Vagina (tissue), 2 donors: Measurements from ENCODE around the gene SAMMSON. TPM values are rescaled to one million over a fixed set of nuclear protein-coding genes. Genes with fewer than 3 reads are reported as not detected.

Experiments used
- DNase-seq, 2 donors: peaks; one replicate each; pipeline ENCODE4 v3.0.0-alpha.2; 2017; ENCODE audit errors: extremely low spot score in 2 of 2
- H3K27ac ChIP-seq: fragments of 200-600 bp; sonication (generic); one replicate; pipeline ENCODE4 v1.5.1; 2019
- H3K27me3 ChIP-seq: fragments of 200-600 bp; sonication (generic); one replicate; pipeline ENCODE4 v1.5.1; 2019
- H3K36me3 ChIP-seq, 2 donors: fragments of 200-600 bp; sonication (generic); one replicate each; pipeline ENCODE4 v1.5.1; 2017 to 2019
- H3K4me1 ChIP-seq: fragments of 200-600 bp; sonication (generic); one replicate; pipeline ENCODE4 v1.5.1; 2019
- H3K4me3 ChIP-seq, 2 donors: fragments of 200-600 bp; sonication (generic); 1 replicate in 1 of 2; 2 replicates in 1 of 2; pipeline ENCODE4 v1.5.1; 2016 to 2019
- H3K9me3 ChIP-seq: fragments of 200-600 bp; sonication (generic); one replicate; pipeline ENCODE4 v1.5.1; 2019
- POLR2A ChIP-seq, 2 donors: fragments of 450-650 bp; IDR thresholded peaks; one replicate each; pipeline ENCODE4 v1.6.1; 2017; ENCODE audit warnings: antibody characterized with exemption in 2 of 2, mild to moderate bottlenecking in 2 of 2, moderate library complexity in 2 of 2
- POLR2AphosphoS5 ChIP-seq, 2 donors: sonication (generic); formaldehyde crosslinking; IDR thresholded peaks; one replicate each; pipeline ENCODE4 v1.9.0; 2017; ENCODE audit warnings: antibody characterized with exemption in 2 of 2, mild to moderate bottlenecking in 2 of 2, low read depth in 1 of 2; ENCODE audit not compliant: insufficient read depth in 1 of 2
- intact Hi-C: fragments of 100-400 bp; cut with DNase I; formaldehyde crosslinking; loops from one replicate; pipeline ENCODE4 v1.15.1; 2023
- total RNA-seq: library from RNA; depleted of rRNA; stranded (reverse); fragments of >200 nt; gene quantifications from one replicate; pipeline ENCODE4 v1.2.3, GENCODE V29; 2016
- TF ChIP-seq, protein P1 (sequence below), 3 experiments: fragments of 450-650 bp in 2 of 3; fragments of 200-600 bp in 1 of 3; sonication (generic) in 1 of 3; IDR thresholded peaks; one replicate each; pipeline ENCODE4 v1.5.1; 2017 to 2019; ENCODE audit warnings: antibody characterized with exemption in 3 of 3, mild to moderate bottlenecking in 2 of 3, moderate library complexity in 2 of 3

The SAMMSON gene
- total RNA-seq, 1 donor from 2014 or later: not detected

DNA sequence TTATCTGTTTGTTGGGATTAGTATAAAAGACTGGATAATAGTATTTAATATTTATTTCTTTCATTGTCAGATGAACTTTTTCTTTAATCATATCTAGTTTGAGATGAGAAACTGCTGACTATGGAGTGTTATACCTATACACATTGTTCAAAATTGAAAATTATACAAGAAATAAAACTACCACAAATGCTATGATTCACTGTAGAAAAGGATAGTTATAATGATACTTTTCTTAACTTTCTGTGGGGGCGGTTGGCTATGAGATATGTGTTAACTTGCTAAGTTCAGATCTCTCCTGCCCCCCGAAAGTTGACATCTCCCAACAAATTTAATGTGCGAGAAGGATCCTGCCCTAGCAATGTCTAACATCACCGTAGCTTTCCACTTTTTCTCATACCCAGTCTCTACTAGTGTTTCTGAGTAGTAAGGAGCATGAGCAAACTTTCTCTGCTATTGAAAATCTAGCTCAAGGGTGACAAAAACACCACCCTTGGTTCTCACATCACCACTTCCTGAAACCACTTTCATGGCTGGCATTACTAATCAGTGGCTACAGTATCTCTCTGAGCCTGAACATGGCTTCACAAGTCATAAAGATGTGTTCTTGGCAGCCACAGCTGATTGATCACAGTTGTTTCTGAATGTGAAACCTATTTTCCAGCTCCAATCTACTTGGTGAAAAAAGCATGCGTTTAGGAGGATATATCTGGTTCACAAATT lies 15.8 kb upstream of the SAMMSON start:
- intact Hi-C loops: no loop called here
- Histone ChIP-seq H3K27me3 (no peaks in the 10 kb centered on the region), H3K9me3 (peaks cover under 1% of the 10 kb centered on the region), H3K4me3 (no peak overlapping the region), H3K36me3 (no peaks in the 10 kb centered on the region), H3K4me1 (peaks cover 5% of the 10 kb centered on the region), H3K27ac (no peak overlapping the region)
- no peak for DNase-seq
- TF ChIP-seq POLR2A (IDR thresholded peaks at IDR 0.05): no peak
- TF ChIP-seq, protein P1, sequence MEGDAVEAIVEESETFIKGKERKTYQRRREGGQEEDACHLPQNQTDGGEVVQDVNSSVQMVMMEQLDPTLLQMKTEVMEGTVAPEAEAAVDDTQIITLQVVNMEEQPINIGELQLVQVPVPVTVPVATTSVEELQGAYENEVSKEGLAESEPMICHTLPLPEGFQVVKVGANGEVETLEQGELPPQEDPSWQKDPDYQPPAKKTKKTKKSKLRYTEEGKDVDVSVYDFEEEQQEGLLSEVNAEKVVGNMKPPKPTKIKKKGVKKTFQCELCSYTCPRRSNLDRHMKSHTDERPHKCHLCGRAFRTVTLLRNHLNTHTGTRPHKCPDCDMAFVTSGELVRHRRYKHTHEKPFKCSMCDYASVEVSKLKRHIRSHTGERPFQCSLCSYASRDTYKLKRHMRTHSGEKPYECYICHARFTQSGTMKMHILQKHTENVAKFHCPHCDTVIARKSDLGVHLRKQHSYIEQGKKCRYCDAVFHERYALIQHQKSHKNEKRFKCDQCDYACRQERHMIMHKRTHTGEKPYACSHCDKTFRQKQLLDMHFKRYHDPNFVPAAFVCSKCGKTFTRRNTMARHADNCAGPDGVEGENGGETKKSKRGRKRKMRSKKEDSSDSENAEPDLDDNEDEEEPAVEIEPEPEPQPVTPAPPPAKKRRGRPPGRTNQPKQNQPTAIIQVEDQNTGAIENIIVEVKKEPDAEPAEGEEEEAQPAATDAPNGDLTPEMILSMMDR (IDR thresholded peaks at IDR 0.05): no peak

DNA sequence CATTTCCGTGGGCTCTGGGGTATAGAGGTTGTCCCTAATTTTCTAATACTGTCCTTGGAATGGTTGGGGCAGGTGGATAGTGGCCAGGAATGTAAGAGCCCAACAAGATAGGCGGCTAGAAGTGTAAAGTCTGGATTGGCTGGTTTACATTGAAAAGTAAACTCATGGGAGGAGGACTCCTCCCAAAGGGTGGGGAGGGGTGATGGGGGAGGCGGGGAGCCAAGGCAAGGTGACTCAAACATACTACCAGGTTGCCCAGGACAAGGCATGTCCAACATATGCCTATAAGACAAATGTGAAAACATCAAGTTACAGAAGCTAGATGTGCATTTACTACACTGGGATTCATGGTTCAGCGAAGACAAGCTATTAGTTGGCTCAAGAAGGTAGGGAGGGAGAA lies 14.3 kb upstream of the SAMMSON start:
- no peak for DNase-seq
- TF ChIP-seq POLR2AphosphoS5 (IDR thresholded peaks at IDR 0.05; ENCODE audit: insufficient read depth in 1 of 2, low read depth in 1 of 2): no peak
- TF ChIP-seq, protein P1 (IDR thresholded peaks at IDR 0.05): no peak
- no peak for TF ChIP-seq POLR2A (IDR thresholded peaks at IDR 0.05)
- Histone ChIP-seq H3K27ac (no peak overlapping the region), H3K4me3 (no peak overlapping the region), H3K36me3 (no peaks in the 10 kb centered on the region), H3K27me3 (no peaks in the 10 kb centered on the region), H3K4me1 (peaks cover 5% of the 10 kb centered on the region), H3K9me3 (no peaks in the 10 kb centered on the region)
- intact Hi-C loops: no loop called here

DNA sequence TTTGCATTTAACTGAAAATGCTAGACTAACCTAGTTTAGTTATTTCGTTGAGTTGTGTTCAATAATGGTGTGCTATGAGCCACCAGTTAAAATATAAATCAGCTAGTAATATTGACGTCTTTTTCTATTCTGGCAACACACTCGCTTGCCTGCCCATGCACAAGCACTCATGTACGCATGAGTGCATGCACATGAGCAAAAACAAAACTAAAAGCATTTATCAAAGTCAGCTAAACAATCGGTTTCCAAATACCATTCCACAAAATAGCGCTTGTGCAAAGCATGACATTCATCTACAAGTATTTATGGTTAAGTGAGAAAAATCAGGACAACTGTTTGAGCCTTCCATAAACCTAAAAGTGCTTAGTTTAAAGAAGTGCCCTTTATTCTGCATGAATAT lies 13.1 kb upstream of the SAMMSON start:
- Histone ChIP-seq H3K9me3 (no peaks in the 10 kb centered on the region), H3K27ac (no peak overlapping the region), H3K4me3 (no peak overlapping the region), H3K4me1 (peaks cover 5% of the 10 kb centered on the region), H3K27me3 (no peaks in the 10 kb centered on the region), H3K36me3 (no peaks in the 10 kb centered on the region)
- intact Hi-C loops: no loop called here
- no peak for DNase-seq
- TF ChIP-seq POLR2AphosphoS5 (IDR thresholded peaks at IDR 0.05; ENCODE audit: insufficient read depth in 1 of 2, low read depth in 1 of 2) (no peak), POLR2A (IDR thresholded peaks at IDR 0.05) (no peak)
- TF ChIP-seq, protein P1 (IDR thresholded peaks at IDR 0.05): no peak

DNA sequence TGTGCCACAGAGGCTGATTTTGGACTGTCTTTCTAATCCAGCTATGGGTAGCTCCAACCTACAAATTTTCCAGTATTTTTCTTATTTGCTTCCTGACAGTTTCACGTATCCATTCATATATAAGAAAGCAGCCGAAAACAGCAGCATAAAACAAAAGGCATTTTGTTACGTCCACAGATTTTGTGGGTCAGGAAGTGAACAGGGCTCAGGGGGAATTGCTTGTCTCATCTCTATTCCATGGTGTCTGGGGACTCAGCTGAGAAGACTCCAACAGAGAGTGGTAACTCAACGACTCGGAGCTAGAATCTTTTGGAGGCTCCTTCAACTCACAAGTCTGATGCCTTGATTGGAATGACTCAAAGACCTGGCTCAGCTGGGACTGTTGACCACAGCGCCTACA lies 11.7 kb upstream of the SAMMSON start:
- H3K9me3 ChIP-seq: no peaks in the 10 kb centered on the region
- no peak overlapping the region for H3K4me3 ChIP-seq
- no peak for DNase-seq
- H3K27me3 ChIP-seq: no peaks in the 10 kb centered on the region
- no peaks in the 10 kb centered on the region for H3K4me1 ChIP-seq
- TF ChIP-seq POLR2AphosphoS5 (IDR thresholded peaks at IDR 0.05; ENCODE audit: insufficient read depth in 1 of 2, low read depth in 1 of 2): no peak
- TF ChIP-seq POLR2A (IDR thresholded peaks at IDR 0.05): no peak
- TF ChIP-seq, protein P1 (IDR thresholded peaks at IDR 0.05): no peak
- H3K36me3 ChIP-seq: no peaks in the 10 kb centered on the region
- no peak overlapping the region for H3K27ac ChIP-seq
- intact Hi-C loops: no loop called here

DNA sequence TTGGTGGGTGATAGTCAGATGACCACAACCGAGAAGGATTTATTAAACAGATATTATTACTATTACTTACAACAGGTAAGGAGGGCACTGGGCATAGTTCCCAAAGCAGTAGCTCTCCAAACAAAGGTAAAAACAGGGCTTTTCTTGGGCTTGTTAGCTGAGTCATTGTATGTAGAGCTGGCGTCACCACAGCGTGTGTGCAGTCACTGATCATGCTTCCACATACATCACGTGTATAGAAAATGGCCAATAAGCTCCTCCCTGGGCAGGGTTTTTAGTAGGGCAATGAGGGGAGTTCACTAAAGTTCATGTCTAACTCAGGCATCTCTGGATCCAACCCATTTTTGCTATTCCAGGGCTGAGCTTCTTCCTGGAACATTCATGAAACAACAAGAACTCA lies 5.8 kb upstream of the SAMMSON start:
- Histone ChIP-seq H3K4me1 (no peaks in the 10 kb centered on the region), H3K27ac (no peak overlapping the region), H3K9me3 (no peaks in the 10 kb centered on the region), H3K27me3 (no peaks in the 10 kb centered on the region), H3K4me3 (no peak overlapping the region), H3K36me3 (no peaks in the 10 kb centered on the region)
- TF ChIP-seq POLR2A (IDR thresholded peaks at IDR 0.05) (no peak), POLR2AphosphoS5 (IDR thresholded peaks at IDR 0.05; ENCODE audit: insufficient read depth in 1 of 2, low read depth in 1 of 2) (no peak)
- TF ChIP-seq, protein P1 (IDR thresholded peaks at IDR 0.05): no peak
- intact Hi-C loops: no loop called here
- no peak for DNase-seq
